HepG2 (cell line): ENCODE results near the gene RABGEF1. TPM values are rescaled to one million over a fixed set of nuclear protein-coding genes. Genes with fewer than 3 reads are reported as not detected.

Experiments
- KDM2A ChIP-seq: sonication (generic); formaldehyde crosslinking; IDR thresholded peaks from 2 replicates; pipeline ENCODE4 v1.4.0; 2020; ENCODE audit warnings: low read depth, missing genetic modification reagents, borderline replicate concordance
- KDM3A ChIP-seq: IDR thresholded peaks from 2 replicates; pipeline ENCODE4 v1.6.1; 2018; ENCODE audit warnings: low read depth, missing compliant biosample characterization
- SNAPC5 ChIP-seq: sonication (generic); formaldehyde crosslinking; IDR thresholded peaks from 2 replicates; pipeline ENCODE4 v1.8.1; 2023; ENCODE audit warnings: mild to moderate bottlenecking, missing genetic modification reagents, borderline replicate concordance
- ZNF142 ChIP-seq: sonication (generic); formaldehyde crosslinking; IDR thresholded peaks from 2 replicates; pipeline ENCODE4 v1.4.0; 2020; ENCODE audit warnings: missing genetic modification reagents
- ZNF460 ChIP-seq: sonication (generic); formaldehyde crosslinking; IDR thresholded peaks from 2 replicates; pipeline ENCODE4 v1.5.1; 2020; ENCODE audit warnings: missing genetic modification reagents, mild to moderate bottlenecking, borderline replicate concordance
- ZNF687 ChIP-seq: sonication (generic); formaldehyde crosslinking; IDR thresholded peaks from 2 replicates; pipeline ENCODE4 v1.5.1; 2020; ENCODE audit warnings: mild to moderate bottlenecking, missing genetic modification reagents, moderate library complexity
- ZNF713 ChIP-seq: sonication (generic); formaldehyde crosslinking; IDR thresholded peaks from 2 replicates; pipeline ENCODE4 v1.4.0; 2020; ENCODE audit warnings: mild to moderate bottlenecking, missing genetic modification reagents
- polyA plus RNA-seq, 8 experiments: library from polyadenylated mRNA; depleted of rRNA in 3 of 8; stranded (reverse) in 7 of 8; unstranded in 1 of 8; fragments of >200 nt; fragmentation: Illumina TruSeq in 4 of 8; extraction: Trizol in 4 of 8; gene quantifications; 2 replicates each; pipeline versions ENCODE4 v1.2.1 to v1.2.3, GENCODE V29; 2011 to 2016; ENCODE audit warnings: low read depth in 4 of 8, missing spikeins in 1 of 8, mixed read lengths in 1 of 8; ENCODE audit not compliant: insufficient read depth in 1 of 8
- total RNA-seq, 5 experiments: library from RNA; depleted of rRNA; stranded (reverse); fragments of >200 nt; fragmentation: Illumina TruSeq; extraction: Trizol; gene quantifications; 2 replicates each; pipeline ENCODE4 v1.2.3, GENCODE V29; 2016; ENCODE audit warnings: low read depth in 1 of 5
- TF ChIP-seq, protein P1 (sequence below): sonication (generic); formaldehyde crosslinking; conservative IDR thresholded peaks from 2 replicates; pipeline ENCODE4 v1.4.0; 2020; ENCODE audit warnings: mild to moderate bottlenecking, missing genetic modification reagents, moderate library complexity
- TF ChIP-seq, protein P2 (sequence below): sonication (generic); formaldehyde crosslinking; IDR thresholded peaks from 2 replicates; pipeline ENCODE4 v1.4.0; 2020; ENCODE audit warnings: low read depth, missing genetic modification reagents

Gene RABGEF1
- total and polyA plus RNA-seq, 2 of the 13 experiments (the other 11 are each of a cell fraction or from before 2014, with no cell fraction given) = 22.7 to 35.3 TPM

- TF ChIP-seq ZNF142 (CRISPR knock-in tag) (0 out of 2 replicates have a peak, but pooled peaks have one; percentile 47), ZNF460 (CRISPR knock-in tag) (no peak; the same call in 1 of the 2 replicates), ZNF713 (CRISPR knock-in tag) (no peak), ZNF687 (CRISPR knock-in tag) (peak; percentile 92), KDM2A (CRISPR knock-in tag) (peak; percentile 99), KDM3A (CRISPR knock-in tag) (peak; percentile 29; the same call in 1 of the 2 replicates), SNAPC5 (CRISPR knock-in tag) (no peak)
- TF ChIP-seq, protein P1, sequence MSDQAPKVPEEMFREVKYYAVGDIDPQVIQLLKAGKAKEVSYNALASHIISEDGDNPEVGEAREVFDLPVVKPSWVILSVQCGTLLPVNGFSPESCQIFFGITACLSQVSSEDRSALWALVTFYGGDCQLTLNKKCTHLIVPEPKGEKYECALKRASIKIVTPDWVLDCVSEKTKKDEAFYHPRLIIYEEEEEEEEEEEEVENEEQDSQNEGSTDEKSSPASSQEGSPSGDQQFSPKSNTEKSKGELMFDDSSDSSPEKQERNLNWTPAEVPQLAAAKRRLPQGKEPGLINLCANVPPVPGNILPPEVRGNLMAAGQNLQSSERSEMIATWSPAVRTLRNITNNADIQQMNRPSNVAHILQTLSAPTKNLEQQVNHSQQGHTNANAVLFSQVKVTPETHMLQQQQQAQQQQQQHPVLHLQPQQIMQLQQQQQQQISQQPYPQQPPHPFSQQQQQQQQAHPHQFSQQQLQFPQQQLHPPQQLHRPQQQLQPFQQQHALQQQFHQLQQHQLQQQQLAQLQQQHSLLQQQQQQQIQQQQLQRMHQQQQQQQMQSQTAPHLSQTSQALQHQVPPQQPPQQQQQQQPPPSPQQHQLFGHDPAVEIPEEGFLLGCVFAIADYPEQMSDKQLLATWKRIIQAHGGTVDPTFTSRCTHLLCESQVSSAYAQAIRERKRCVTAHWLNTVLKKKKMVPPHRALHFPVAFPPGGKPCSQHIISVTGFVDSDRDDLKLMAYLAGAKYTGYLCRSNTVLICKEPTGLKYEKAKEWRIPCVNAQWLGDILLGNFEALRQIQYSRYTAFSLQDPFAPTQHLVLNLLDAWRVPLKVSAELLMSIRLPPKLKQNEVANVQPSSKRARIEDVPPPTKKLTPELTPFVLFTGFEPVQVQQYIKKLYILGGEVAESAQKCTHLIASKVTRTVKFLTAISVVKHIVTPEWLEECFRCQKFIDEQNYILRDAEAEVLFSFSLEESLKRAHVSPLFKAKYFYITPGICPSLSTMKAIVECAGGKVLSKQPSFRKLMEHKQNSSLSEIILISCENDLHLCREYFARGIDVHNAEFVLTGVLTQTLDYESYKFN (CRISPR knock-in tag) = peak; percentile 64; the same call in 1 of the 2 replicates
- TF ChIP-seq, protein P2, sequence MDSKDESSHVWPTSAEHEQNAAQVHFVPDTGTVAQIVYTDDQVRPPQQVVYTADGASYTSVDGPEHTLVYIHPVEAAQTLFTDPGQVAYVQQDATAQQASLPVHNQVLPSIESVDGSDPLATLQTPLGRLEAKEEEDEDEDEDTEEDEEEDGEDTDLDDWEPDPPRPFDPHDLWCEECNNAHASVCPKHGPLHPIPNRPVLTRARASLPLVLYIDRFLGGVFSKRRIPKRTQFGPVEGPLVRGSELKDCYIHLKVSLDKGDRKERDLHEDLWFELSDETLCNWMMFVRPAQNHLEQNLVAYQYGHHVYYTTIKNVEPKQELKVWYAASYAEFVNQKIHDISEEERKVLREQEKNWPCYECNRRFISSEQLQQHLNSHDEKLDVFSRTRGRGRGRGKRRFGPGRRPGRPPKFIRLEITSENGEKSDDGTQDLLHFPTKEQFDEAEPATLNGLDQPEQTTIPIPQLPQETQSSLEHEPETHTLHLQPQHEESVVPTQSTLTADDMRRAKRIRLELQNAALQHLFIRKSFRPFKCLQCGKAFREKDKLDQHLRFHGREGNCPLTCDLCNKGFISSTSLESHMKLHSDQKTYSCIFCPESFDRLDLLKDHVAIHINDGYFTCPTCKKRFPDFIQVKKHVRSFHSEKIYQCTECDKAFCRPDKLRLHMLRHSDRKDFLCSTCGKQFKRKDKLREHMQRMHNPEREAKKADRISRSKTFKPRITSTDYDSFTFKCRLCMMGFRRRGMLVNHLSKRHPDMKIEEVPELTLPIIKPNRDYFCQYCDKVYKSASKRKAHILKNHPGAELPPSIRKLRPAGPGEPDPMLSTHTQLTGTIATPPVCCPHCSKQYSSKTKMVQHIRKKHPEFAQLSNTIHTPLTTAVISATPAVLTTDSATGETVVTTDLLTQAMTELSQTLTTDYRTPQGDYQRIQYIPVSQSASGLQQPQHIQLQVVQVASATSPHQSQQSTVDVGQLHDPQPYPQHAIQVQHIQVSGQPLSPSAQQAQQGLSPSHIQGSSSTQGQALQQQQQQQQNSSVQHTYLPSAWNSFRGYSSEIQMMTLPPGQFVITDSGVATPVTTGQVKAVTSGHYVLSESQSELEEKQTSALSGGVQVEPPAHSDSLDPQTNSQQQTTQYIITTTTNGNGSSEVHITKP (CRISPR knock-in tag) = peak; percentile 25; the same call in 1 of the 2 replicates
These were observed at the start of gene RABGEF1 (continued) for GRCh38 chr7:66740302-66740979.
